HG02610 (cell line): ENCODE data around the gene KRT82.
"Not testable (repeated sequence)": the region's sequence is repeated elsewhere in the genome, so short reads cannot be mapped to it uniquely, and the experiment has no call there.

Source experiments
- ATAC-seq: cut with Tn5 transposase; IDR thresholded peaks from one replicate; pipeline ENCODE4 v1.9.1; 2021; ENCODE audit warnings: mild to moderate bottlenecking, moderate library complexity; ENCODE audit not compliant: unreplicated experiment

KRT82 gene

DNA sequence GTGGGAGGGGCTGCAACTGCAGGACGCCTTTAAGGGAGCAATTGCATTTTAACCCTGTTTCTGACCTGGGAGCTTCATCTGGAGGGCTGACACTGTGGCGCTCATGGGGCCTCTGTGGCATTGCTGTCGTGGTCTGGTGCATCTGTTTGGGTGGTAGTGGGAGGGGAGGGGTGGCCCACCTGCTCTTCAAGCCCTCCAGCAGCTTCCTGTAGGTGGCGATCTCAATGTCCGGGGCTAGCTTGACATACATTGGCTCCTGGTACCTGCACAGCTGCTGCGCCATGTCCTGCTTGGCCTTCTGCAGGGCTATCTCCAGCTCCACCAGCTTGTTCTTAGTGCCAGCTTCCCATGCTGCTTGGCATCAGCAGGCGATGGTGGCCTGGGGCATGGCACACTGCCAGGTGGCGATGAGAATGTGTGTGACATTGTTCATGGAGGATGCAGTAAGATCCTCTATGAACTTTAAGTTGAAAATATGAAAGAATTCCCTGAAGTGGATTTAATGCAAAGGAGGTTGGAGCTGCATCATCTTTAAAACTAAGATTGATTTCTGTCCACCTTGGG lies 7.7 kb upstream of the KRT82 start:
- ATAC-seq = no peak

DNA sequence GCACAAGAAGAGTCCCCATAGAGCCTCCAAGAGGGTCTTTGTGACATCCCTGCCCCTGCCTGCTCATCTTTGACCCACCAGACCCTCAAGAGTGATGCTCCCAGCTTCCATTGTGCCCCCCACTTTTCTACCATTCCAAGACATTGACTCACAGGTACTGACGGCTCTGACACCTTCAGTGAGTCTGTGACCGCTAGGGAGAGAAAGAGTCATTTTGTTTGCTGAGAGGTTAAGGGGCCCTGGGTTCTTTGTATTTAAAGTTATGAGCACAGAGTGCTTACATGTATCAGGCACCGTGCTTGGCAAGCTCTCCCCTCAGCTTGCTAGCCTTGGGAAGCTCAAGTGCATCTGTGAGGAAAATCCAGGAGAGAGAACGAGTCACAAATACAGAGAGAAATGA lies 7.1 kb upstream of the KRT82 start:
- ATAC-seq = no peak

DNA sequence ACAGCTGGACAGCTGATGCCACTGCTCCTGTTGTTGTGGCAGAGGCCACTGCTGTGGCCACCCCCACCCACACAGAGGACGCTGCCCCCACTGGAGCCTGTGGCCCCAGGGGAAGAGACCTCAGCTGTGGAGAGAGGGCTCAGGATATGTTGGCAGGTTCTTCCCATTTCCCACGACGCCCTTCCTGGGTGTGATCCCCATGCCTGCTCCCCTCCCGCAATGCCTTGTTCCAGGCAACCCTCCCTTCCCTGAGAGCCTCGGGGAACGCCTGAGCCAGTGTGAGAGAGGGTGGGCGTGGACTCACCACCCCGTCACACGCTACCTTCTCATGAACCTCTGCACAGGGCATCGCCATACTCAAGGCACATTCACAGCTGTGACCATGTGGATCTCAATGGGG lies 5.7 kb upstream of the KRT82 start:
- no peak for ATAC-seq

DNA sequence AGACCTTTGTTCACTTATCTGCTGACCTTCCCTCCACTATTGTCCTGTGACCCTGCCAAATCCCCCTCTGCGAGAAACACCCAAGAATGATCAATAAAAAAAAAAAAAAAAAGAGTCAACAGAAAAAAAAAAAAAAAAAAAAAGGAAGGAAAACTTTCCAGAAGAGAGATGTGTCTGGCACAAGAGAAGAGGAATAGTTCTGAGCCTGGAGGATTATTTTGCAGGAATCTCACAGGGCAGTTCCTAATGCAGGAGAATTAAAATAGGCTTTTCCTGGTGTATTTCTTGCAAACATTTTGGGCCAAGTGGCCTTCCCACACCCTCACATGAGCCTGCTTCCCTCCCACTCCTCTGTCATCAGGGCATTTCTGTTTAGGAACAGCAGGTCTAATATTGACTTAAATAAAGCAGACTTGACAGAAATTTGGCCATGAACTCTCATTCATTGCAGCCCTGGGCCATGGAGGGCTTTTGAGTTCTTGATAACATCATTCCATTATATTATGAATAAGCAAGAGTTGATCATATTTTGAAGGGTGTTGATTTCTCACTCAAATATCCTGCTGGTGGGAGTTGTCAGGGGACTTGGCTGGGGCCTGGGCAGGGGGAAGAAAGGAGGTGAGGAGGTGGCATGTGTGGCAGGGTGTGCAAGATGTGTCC lies 4.6 kb upstream of the KRT82 start:
- not testable (repeated sequence) for ATAC-seq

DNA sequence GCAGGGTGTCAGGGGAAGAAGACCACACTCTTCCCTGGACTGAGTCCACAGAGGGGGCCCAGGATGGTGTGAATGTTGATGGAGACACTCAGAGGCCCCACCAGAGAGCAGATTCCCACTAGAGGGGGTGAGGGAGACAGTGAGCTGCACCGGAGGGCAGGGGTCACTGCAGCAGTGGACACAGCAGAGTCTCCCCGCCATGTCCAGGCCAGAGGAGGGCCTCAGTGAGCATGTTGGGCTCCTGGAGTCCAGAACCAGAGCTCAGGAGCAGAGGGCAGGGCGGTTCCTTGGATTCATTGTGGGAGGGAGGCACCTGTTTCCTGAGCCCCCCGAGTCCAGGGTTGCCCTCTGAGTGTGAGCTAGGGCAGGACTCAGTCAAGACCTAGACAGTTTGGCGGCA lies 1.8 kb upstream of the KRT82 start:
- ATAC-seq = no peak

DNA sequence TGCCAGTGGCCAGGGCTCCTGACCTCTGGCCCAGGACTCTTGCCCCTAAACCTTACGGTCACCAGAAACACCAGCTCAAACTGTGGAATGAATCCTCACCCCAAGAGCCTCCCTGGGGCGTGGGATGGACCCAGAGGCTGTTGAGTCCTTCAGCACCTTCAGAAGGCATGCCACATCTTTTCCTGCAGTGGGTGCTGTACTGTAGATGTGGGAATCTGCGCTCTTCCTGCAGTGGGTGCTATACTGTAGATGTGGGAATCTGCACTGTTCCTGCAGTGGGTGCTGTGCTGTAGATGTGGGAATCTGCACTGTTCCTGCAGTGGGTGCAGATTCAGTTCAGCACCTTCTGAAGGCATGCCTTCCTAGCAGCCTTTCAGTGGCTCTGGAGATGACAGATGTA lies 1.2 kb downstream of the KRT82 start:
- no peak for ATAC-seq

DNA sequence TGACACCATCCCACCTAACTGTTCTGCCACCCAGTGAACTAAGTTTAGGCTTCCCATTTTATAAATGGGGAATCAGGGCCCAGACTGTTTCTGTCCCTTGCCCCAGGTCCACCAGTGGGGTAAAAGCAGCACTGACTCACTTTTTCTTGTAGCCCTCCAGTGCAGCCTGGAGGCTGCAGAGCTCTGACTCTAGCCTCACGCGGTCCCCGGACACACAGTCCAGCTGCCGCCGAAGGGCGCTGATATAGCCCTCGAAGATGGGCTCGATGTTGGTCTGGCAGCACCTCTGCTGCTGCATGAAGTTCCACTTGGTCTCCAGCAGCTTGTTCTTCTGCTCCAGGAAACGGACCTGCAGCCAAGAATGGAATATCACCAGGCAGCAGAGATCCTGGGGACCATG lies 2.6 kb downstream of the KRT82 start:
- no peak for ATAC-seq

DNA sequence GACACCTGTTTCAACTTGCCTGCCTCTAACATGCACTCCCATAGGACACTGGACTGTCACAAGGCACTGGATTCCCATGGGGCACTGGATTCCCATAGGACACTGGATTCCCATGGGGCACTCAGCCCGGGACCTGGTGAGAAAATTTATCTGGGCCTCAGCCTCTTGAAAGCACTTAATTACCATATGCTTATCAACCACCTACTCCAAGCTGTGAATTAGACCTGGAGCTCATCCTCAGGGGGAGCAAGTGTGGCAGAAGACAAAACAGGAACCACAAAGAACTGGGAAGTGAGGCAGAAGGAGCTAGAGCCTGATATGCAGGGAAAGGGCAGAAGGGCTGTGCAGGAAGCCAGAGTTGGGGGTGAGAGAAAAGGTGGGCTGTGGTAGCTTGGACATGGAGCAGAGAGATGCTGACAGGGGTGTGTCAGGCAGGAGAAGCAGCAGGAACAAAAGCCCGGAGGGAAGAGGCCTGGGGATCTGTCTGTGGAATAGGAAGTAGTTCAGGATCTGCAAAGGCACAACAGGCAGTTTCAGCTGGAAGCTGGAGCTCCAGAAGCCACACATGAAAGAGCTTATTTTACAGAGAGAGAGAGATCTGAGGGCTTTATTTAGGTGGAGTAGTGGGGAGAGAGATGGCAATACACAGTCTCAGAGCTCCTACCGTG lies 3.1 kb downstream of the KRT82 start:
- no peak for ATAC-seq

DNA sequence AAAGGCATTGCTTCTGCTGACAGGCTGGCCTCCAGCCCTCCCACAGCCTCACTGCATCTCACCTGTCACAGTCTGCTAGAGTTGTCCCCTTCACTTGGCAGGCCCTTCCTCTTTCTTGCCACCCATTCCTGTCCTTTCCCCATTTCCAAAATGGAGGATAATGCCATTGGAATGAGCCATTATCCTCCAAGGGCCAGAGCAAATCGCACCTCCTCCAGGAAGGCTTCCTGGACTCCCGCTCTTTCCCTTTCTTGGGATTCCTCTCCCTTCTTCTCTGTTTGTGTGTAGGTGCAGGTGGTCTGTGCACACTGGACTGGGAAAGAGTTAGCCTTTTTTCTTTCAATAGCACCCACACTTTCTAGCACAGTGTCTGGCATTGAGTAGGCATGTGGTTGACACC lies 3.8 kb downstream of the KRT82 start:
- no peak for ATAC-seq

DNA sequence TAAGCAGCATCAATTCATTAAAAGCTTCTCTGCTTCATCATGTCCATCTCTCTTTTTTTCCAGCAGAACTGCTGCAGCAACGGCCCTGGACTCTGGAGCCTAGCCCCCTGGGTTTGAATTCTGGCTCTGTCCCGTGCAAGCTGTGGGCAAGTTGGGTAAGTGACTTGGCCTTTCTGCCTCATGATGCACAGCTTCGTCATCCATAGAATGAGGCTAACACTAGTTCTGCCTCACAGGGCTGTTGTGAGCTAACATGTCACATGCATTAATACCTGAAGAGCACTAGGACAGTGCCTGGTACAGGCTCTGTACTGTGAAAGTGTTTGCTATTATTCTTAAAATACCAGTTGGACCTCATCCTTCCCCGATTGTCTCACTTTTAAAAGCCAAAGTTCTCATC lies 4.2 kb downstream of the KRT82 start:
- ATAC-seq = no peak

DNA sequence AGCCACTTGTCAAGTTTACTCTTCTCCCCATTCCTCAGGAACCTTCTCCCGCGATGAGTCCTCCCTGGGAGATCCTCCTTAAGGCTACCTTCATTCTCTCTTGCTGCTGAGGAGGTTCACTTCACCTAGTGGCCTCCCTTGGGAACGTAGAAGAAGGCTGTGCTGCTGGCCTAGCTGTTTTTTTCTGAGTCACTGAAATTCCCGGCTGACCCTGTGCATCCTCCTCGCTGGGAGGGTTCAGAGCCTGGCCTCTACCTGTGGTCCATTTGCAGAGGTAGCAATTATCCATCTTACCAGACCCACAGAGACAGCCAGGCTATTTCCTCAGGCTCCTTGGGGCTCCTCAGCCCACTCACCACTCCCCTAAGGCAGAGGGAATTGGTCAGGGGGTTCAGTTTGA lies 4.6 kb downstream of the KRT82 start:
- ATAC-seq = no peak

DNA sequence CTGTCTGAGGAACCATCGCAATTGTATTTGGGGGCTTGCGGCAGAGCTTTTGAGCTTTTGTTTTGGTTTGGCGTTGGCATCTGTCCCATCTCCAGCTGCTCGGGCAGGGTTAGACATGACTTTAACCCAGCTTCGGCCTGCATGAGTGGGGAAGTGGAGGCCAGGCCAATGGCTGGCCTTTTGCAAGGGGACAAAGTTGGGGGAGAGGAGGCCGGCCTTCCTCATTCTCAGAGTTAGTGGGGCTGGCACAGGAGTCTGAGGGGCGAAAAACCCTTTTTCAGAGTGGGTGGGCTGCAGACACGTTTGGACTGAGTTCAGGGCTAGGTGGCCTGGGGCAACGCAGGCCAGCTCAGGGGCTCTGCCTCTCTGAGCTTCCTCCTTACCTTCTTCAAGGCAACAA lies 5.2 kb downstream of the KRT82 start:
- no peak for ATAC-seq

DNA sequence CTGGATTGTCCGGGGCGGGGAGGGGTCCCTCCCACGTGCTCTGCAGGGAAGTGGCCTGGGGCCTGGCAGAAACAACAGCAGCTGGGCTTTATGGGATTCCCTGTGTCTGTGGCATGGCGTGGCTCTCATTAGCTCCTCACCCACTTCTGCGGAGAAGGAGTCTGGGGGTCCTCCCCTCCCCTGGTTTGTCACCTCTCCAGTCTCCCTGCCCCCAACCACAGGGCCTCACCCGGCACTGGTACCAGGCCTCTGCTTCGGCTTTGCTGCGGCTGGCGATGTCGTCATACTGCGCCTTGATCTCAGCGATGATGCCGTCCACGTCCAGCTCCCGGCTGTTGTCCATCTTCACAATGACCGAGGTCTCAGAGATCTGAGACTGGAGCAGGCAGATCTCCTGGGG lies 6.4 kb downstream of the KRT82 start:
- ATAC-seq = no peak

DNA sequence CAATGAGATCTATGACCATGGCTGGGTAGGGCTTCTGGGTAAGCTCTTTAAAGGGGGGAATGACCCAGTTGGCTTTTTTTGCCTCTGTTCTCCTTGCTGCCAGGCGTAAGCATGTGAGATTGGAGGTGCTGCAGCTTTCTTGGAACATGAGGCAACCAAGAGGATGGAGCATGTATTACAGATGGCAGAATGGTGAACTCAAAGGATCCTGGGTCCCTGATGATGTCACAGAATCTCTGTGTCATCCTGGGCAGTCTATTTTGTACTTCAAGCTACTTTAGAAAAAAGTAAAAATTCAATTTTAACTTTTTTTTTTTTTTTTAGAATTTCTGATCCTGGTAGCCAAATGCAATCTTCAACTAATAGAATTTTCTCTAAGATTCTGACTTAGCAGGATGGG lies 8.0 kb downstream of the KRT82 start:
- no peak for ATAC-seq

DNA sequence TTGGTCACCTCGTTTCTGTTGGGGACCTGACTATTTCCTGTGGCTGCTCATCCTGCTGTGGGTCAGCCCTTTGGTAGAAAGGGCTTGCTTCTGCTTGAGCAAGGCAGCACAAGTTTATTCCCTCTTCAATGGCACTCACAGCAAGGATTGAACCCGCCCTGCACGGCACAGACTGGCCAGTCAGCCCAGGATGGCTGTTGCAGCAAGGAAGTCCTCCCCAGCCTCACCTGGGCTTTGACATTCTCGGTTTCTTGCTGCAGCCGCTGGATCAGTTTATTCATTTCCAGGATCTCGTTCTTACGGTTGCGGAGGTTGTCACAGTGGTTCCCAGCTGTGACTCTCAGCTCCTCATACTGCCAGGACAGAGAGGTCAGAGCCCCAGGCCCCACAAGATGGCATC lies 9.5 kb downstream of the KRT82 start:
- no peak for ATAC-seq

DNA sequence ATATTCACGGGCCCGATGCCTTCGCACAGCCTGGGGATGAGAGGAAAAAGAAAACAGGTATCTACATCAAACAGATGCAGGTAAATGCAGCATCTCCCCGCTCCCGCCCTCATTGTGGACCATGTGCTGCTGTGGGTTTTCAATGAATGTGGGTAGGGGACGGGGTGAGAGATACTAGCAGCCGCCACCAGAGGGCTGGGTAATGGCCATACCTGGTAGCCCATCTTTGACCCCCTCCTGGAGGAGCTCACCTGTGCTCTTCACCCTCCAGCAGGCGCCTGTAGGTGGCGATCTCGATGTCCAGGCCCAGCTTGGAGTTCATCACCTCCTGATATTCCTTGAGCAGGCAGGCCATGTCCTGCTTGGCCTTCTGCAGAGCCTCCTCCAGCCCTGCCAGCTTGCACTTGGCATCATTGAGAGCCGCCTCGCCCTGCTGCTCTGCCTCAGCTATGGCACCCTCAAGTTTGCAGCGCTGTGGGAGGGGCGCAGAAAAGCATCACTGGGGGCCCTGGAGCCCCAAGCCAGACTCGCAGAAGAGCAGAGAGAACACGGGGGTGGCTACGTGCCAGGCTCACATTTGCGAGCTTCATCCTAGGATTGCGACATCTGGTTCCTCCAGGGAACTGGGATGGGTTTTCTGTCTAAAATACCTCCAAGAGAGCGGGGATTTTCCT lies 10.2 kb downstream of the KRT82 start:
- ATAC-seq = no peak

DNA sequence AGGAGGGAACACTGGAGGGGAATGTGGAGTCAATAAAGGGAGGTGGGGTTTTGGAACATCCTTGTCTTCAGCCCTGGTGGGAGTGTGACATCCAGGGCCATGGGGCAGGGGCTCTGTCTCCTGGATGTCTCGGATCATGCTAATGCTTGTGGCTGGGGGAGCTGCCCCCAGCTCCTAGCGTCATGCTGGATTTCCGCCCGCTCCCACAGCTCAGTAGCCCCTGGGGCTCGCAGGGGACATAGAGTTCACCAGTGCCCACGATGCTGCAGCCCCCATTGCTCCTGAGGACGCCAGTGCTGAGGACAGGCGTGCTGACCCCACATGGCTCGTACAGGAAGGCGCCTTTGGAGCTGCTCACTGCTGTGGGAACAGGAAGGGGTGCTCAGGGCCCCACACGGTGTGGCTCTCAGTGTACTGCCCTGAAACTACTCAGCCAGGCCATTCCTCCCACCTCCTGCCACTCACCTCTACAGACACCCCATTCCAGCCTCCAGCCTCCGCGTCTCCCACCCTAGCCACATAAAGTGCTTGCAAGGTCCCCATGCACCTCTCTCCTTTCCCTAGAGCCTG lies 11.2 kb downstream of the KRT82 start:
- no peak for ATAC-seq

DNA sequence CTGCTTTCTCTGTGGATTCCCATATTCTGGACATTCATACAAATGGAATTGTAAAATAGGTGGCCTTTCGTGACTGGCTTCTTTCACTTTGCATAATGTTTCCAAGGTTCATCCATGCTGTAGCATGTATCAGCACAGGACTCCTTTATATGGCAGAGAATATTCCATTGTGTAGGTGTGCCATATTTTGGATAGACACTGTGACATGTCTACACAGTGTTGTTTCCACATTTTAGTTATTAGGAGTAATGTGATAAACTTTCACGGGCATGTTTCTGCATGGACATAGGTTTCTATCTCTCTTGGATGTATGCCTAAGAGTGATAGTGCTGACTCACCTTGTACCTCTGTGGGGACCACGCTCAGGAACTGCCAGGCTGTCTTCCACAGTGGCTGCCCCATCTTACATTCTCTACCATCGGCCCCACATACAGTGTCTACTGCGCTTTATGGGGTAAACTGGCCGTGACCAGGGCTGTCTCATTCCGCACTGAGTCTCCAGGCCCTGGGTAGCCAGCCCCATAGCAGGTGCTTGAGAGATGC lies 13.6 kb downstream of the KRT82 start:
- no peak for ATAC-seq

DNA sequence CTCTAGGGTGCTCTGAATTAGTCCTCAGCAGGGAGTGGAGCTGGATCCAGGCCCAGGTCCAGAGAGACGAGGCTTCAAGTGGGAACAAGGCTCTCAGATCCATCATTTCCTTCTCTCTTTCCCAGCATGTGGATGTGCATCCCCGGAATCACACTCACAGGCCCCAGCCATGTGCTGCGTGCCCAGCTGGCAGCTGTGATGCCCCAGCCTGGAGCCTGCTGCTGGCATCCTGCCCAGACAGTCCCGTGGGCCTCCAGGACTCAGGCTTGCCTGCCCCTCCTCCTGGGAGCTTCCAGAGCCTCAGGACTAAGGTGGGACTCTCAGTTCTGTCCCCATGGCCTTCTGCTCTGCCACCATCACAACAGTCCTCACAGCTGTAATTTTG lies 14.5 kb downstream of the KRT82 start:
- ATAC-seq = no peak

DNA sequence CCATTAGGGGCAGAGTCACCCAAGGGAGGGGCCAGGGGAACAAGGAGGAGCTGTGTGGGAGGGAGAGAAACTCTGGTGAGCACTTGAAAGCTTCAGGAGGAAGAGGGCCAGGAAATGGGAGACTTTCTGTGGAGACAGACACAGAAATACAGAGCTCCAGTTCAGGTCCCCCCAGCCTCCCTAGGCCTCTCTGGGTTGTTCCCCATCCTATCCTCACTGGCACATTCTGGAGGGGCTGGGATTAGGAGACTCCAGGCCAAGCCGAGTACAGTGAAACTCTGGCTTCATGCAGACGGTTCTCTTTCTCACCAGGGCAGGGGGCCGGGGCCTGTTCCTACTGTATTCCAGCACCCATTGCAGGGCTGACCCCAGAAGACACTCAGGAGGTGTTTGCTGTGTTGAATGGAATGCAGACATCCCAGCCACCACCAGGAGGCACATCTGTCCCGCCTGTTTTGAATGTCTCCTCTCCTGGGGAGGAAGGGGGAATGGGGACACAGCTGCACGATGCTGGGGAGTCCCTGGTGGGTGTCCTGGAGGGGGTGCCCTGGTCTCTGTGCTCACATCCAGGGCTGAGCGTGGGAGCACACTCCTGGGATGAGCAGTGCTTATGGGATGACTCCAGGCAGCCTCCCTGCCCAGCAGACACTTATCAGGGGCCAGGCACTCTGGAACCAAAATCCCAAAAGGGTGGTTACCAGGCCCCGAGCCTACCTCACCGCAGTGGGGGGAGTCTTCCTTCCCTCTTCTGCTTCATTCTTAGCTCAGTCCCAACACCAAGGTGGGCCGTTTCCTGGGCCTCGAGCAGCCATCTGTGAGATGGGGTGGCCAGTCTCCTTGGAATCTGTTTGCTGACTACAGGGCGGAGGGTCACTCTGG lies 15.2 kb downstream of the KRT82 start:
- ATAC-seq = no peak
